Keratinocyte (primary cell): ENCODE data around the gene C6orf118.

Experiments
- CTCF ChIP-seq, 3 experiments: IDR thresholded peaks in 1 of 3; conservative IDR thresholded peaks in 1 of 3; optimal IDR thresholded peaks in 1 of 3; 2 replicates in 2 of 3; 3 replicates in 1 of 3; pipeline versions ENCODE3 to v1.5.1; 2011; ENCODE audit warnings: low read length in 3 of 3, mild to moderate bottlenecking in 3 of 3, moderate library complexity in 2 of 3, control low read depth in 1 of 3, inconsistent platforms in 1 of 3; ENCODE audit not compliant: insufficient read depth in 2 of 3; ENCODE audit errors: extremely low read depth in 1 of 3
- EZH2 ChIP-seq: IDR thresholded peaks from one replicate; pipeline ENCODE4 v1.6.1; 2012; ENCODE audit warnings: inconsistent platforms, mild to moderate bottlenecking, low read length, moderate library complexity

GRCh38 chr6:165245287-165245686, 64.1 kb downstream of the C6orf118 start:
- no peak for TF ChIP-seq CTCF (optimal IDR thresholded peaks at IDR 0.05 in 1 of 3, IDR thresholded peaks at IDR 0.05 in 1 of 3, conservative IDR thresholded peaks at IDR 0.05 in 1 of 3; ENCODE audit: extremely low read depth in 1 of 3, insufficient read depth in 2 of 3, low read length in 3 of 3)
- no peak for TF ChIP-seq EZH2
